NCI-H1092 treated with DMSO at 0.1 percent for 48 hours (cell line): ENCODE measurements around the gene GAST.
A peak's percentile ranks its signal among the peaks of the same experiment; 100 is the strongest.
"Not testable (repeated sequence)": the region's sequence is repeated elsewhere in the genome, so short reads cannot be mapped to it uniquely, and the experiment has no call there.

ENCODE experiments used
- DNase-seq: peaks from one replicate; lab custom pipeline; 2025; lab: John Stamatoyannopoulos, UW

The GAST gene

GRCh38 chr17:41711669-41712400 is at the start of gene GAST:
TSS of gene GAST (plus strand) at chr17:41712331. CDS start at chr17:41715437, 3,106 bp downstream.
- DNase-seq: no peak

GRCh38 chr17:41663451-41664171 is 48.5 kb upstream of the GAST start:
- no peak for DNase-seq

- no peak for DNase-seq
Measured at GRCh38 chr17:41664172-41664457, 48.0 kb upstream of the GAST start.

GRCh38 chr17:41664587-41665565 is 47.3 kb upstream of the GAST start:
- DNase-seq: no peak

GRCh38 chr17:41665566-41666236 is 46.4 kb upstream of the GAST start:
- DNase-seq: peak; percentile 85

- DNase-seq: peak; percentile 85
Measured at GRCh38 chr17:41666237-41666641, 45.9 kb upstream of the GAST start.

- DNase-seq: peak; percentile 78
Measured at GRCh38 chr17:41666708-41667279, 45.3 kb upstream of the GAST start.

GRCh38 chr17:41667280-41668041 is 44.7 kb upstream of the GAST start:
- DNase-seq: no peak

GRCh38 chr17:41672153-41672552 is 40.0 kb upstream of the GAST start:
- no peak for DNase-seq

GRCh38 chr17:41675157-41676057 is 36.7 kb upstream of the GAST start:
- DNase-seq: not testable (repeated sequence)

- DNase-seq: no peak
Measured at GRCh38 chr17:41676058-41676419, 36.1 kb upstream of the GAST start.

GRCh38 chr17:41678411-41678906 is 33.7 kb upstream of the GAST start:
- no peak for DNase-seq

GRCh38 chr17:41678907-41679739 is 33.0 kb upstream of the GAST start:
- no peak for DNase-seq

- DNase-seq: no peak
Measured at GRCh38 chr17:41679740-41680425, 32.2 kb upstream of the GAST start.

- DNase-seq: peak; percentile 55
Measured at GRCh38 chr17:41680426-41681040, 31.6 kb upstream of the GAST start.

- DNase-seq: no peak
Measured at GRCh38 chr17:41681776-41682175, 30.4 kb upstream of the GAST start.

- no peak for DNase-seq
Measured at GRCh38 chr17:41682631-41683030, 29.5 kb upstream of the GAST start.
